Body of pancreas (tissue), 4 donors: Measurements from ENCODE around the gene SLC16A8.

ENCODE experiments used
- CTCF ChIP-seq, 7 experiments: fragments of 450-650 bp in 4 of 7; fragments of 200-600 bp in 3 of 7; sonication (generic) in 3 of 7; IDR thresholded peaks; one replicate each; pipeline ENCODE4 v1.5.1; 2016 to 2019; ENCODE audit warnings: antibody characterized with exemption in 7 of 7
- POLR2A ChIP-seq, 3 donors: fragments of 450-650 bp; IDR thresholded peaks; one replicate each; pipeline ENCODE4 v1.6.1; 2016; ENCODE audit warnings: antibody characterized with exemption in 3 of 3, mild to moderate bottlenecking in 2 of 3

- no peak for TF ChIP-seq POLR2A (IDR thresholded peaks at IDR 0.05)
- TF ChIP-seq CTCF (IDR thresholded peaks at IDR 0.05), result no peak
Measured at GRCh38 chr22:38133331-38133730, 49.3 kb upstream of the SLC16A8 start.
